Measurements from ENCODE around the gene ACTL10. TPM values are rescaled to one million over a fixed set of nuclear protein-coding genes. Genes with fewer than 3 reads are reported as not detected.
"Not testable (repeated sequence)": the region's sequence is repeated elsewhere in the genome, so short reads cannot be mapped to it uniquely, and the experiment has no call there.

ACTL10 gene
- total RNA-seq, 1 donor from 2014 or later = 1.7 TPM

DNA sequence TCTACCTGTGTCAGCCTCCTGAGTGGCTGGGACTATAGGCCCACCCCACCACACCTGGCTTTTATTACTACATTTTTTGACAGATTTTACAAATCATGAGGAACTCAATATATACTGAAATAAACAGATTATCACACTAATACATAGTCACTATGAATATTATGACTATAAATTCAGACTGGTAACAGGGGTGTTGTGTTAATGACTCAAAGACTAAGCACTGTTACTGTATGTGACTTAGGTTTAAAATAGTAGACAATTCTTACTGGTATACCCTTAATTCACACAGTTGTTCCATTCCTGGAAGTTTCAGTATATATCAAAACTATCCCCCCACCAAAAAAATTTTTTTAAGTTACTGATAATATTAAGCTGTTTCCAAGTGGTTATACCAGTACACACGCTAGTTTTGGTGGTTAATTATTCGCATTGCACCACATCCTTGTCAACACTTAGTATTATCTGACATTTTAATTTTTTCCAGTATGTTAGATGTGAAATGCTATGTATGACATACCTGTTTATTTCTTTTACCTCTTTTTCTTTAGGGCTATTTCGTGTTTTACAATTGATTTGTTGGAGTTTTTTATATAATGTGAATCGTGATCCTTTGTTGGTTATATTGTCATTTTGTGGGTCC lies 39.0 kb upstream of the ACTL10 start:
- H3K9me3 Mint-ChIP-seq = no peaks in the 10 kb centered on the region
- DNase-seq (ENCODE audit: extremely low spot score, unreplicated experiment) = no peak
- no peaks in the 10 kb centered on the region for H3K4me1 Mint-ChIP-seq (ENCODE audit: unreplicated experiment)
- H3K36me3 Mint-ChIP-seq = peaks cover 70% of the 10 kb centered on the region
- no peak overlapping the region for H3K27ac Mint-ChIP-seq
- no peaks in the 10 kb centered on the region for H3K27me3 Mint-ChIP-seq
- H3K4me3 Mint-ChIP-seq = no peak overlapping the region
- TF ChIP-seq, protein P1, sequence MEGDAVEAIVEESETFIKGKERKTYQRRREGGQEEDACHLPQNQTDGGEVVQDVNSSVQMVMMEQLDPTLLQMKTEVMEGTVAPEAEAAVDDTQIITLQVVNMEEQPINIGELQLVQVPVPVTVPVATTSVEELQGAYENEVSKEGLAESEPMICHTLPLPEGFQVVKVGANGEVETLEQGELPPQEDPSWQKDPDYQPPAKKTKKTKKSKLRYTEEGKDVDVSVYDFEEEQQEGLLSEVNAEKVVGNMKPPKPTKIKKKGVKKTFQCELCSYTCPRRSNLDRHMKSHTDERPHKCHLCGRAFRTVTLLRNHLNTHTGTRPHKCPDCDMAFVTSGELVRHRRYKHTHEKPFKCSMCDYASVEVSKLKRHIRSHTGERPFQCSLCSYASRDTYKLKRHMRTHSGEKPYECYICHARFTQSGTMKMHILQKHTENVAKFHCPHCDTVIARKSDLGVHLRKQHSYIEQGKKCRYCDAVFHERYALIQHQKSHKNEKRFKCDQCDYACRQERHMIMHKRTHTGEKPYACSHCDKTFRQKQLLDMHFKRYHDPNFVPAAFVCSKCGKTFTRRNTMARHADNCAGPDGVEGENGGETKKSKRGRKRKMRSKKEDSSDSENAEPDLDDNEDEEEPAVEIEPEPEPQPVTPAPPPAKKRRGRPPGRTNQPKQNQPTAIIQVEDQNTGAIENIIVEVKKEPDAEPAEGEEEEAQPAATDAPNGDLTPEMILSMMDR (conservative IDR thresholded peaks at IDR 0.05) = no peak

DNA sequence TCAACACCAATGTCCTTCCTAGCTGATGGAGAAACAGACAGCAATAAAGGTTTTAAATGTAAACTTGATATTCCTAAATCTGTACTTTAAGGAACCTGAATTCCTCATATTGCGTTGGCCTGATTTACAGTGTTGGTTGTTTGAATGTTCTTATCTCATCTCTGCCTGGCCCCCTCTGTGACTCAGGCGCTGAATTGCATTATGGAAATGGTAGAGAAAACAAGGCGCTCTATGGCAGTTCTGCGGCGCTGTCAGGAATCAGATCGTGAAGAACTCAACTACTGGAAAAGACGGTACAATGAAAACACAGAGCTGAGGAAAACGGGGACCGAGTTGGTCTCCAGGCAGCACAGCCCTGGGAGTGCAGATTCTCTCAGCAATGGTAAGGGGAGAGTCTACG lies 37.2 kb upstream of the ACTL10 start:
- Mint-ChIP-seq H3K36me3 (peaks cover 66% of the 10 kb centered on the region), H3K27ac (no peak overlapping the region), H3K4me1 (ENCODE audit: unreplicated experiment) (no peaks in the 10 kb centered on the region), H3K4me3 (no peak overlapping the region), H3K9me3 (no peaks in the 10 kb centered on the region), H3K27me3 (no peaks in the 10 kb centered on the region)
- TF ChIP-seq, protein P1 (conservative IDR thresholded peaks at IDR 0.05) = no peak
- no peak for DNase-seq (ENCODE audit: extremely low spot score, unreplicated experiment)

DNA sequence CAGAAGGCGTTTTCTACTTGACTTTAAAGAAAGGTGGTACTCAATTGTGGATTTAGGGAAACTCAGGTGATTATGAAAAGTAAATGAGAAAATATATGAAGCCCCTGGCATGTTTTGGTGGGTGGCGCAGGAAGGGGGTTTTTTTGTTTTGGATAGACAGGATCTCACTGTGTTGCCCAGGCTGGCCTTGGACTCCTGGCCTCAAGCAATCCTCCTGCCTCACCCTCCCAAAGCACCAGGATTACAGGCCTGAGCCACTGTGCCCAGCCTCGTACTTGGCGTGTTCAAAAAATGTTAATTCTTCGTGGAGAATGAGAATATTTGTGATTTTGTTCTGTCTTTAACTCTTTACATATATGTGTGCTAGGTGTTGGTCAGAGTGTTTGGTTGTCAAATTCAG lies 36.8 kb upstream of the ACTL10 start:
- TF ChIP-seq, protein P1 (conservative IDR thresholded peaks at IDR 0.05) = no peak
- Mint-ChIP-seq H3K36me3 (peaks cover 65% of the 10 kb centered on the region), H3K27ac (no peak overlapping the region), H3K27me3 (no peaks in the 10 kb centered on the region), H3K4me1 (ENCODE audit: unreplicated experiment) (no peaks in the 10 kb centered on the region), H3K9me3 (no peaks in the 10 kb centered on the region), H3K4me3 (no peak overlapping the region)
- DNase-seq (ENCODE audit: extremely low spot score, unreplicated experiment) = no peak

DNA sequence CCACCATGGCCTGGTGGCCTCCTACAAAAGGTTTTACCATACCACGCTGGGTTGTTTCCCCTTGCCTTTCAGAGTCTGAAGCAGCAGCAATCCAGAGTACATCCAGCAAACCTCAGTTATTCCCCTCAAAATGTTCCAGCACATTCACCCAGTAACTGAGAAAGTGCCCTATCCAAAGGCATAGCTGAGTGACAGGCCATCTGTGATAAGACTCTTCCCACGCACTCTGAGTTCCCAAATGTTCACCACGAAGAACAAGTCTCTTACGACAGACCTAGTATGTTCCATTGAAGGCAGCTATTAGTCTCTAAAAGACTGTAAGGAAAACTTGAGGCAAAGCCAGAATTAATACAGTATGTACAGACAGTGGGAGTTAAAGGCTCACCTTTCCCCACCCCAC lies 36.2 kb upstream of the ACTL10 start:
- H3K4me1 Mint-ChIP-seq (ENCODE audit: unreplicated experiment) = no peaks in the 10 kb centered on the region
- no peaks in the 10 kb centered on the region for H3K27me3 Mint-ChIP-seq
- TF ChIP-seq, protein P1 (conservative IDR thresholded peaks at IDR 0.05) = no peak
- H3K27ac Mint-ChIP-seq = no peak overlapping the region
- no peak overlapping the region for H3K4me3 Mint-ChIP-seq
- no peaks in the 10 kb centered on the region for H3K9me3 Mint-ChIP-seq
- no peak for DNase-seq (ENCODE audit: extremely low spot score, unreplicated experiment)
- peaks cover 60% of the 10 kb centered on the region for H3K36me3 Mint-ChIP-seq

DNA sequence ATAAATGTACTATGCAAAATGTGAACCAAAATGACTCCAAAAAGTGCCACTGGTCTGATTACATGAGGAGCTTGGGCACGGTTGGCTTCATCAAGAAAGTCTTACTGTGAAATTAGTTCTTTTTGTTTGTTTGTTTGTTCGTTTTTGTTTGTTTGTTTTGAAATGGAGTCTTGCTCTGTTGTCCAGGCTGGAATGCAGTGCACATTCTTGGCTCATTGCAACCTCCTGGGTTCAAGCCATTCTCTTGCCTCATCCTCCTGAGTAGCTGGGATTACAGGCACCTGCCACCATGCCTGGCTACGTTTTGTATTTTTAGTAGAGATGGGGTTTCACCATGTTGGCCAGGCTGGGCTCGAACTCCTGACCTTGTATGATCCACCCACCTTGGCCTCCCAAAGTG lies 34.8 kb upstream of the ACTL10 start:
- not testable (repeated sequence) for H3K9me3 Mint-ChIP-seq; H3K4me1 Mint-ChIP-seq (ENCODE audit: unreplicated experiment); H3K4me3 Mint-ChIP-seq; H3K27ac Mint-ChIP-seq; DNase-seq (ENCODE audit: extremely low spot score, unreplicated experiment); H3K27me3 Mint-ChIP-seq
- H3K36me3 Mint-ChIP-seq = peaks cover 50% of the 10 kb centered on the region

DNA sequence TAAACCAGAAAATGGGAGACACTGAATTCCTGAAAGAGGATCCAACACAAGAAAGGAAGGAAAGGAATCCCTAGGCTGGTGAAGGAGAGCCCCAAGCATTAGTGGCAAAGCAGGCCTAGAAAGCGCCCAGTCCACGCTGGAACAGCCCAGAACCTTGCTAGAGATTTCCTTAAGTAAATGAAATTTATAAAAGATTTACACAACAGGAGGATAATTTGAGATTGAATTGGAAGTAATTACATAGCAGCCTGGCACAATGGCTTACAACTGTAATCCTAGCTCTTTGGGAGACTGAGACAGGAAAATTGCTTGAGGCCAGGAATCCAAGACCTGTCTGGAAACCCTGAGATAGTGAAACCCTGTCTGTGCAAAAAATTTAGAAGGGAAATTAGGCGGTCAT lies 31.4 kb upstream of the ACTL10 start:
- TF ChIP-seq, protein P1 (conservative IDR thresholded peaks at IDR 0.05) = no peak
- peaks cover 48% of the 10 kb centered on the region for H3K36me3 Mint-ChIP-seq
- H3K4me1 Mint-ChIP-seq (ENCODE audit: unreplicated experiment) = no peaks in the 10 kb centered on the region
- no peak overlapping the region for H3K27ac Mint-ChIP-seq
- H3K27me3 Mint-ChIP-seq = no peaks in the 10 kb centered on the region
- DNase-seq (ENCODE audit: extremely low spot score, unreplicated experiment) = no peak
- H3K9me3 Mint-ChIP-seq = no peaks in the 10 kb centered on the region
- no peak overlapping the region for H3K4me3 Mint-ChIP-seq

Measured in type B pancreatic cell (in vitro differentiated cells).